ENCODE data around the gene CTRB2.
"Not testable (repeated sequence)": the region's sequence is repeated elsewhere in the genome, so short reads cannot be mapped to it uniquely, and the experiment has no call there.

The CTRB2 gene

GRCh38 chr16:75208861-75209505, 2.0 kb upstream of the CTRB2 start:
- Histone ChIP-seq H3K36me3 (ENCODE audit: control insufficient read depth, insufficient read depth, low read length) (no peaks in the 10 kb centered on the region), H3K9me3 (ENCODE audit: control insufficient read depth, insufficient read depth, low read length) (no peaks in the 10 kb centered on the region), H3K27me3 (ENCODE audit: control insufficient read depth, insufficient read depth, low read length) (no peaks in the 10 kb centered on the region), H3K4me1 (ENCODE audit: control insufficient read depth, insufficient read depth, low read length) (no peaks in the 10 kb centered on the region), H3K27ac (ENCODE audit: low read depth, low read length) (no peak overlapping the region), H3K9ac (ENCODE audit: low read depth, low read length) (no peak overlapping the region), H3K4me3 (ENCODE audit: low read depth, low read length) (no peak overlapping the region)

- Histone ChIP-seq H3K4me3 (ENCODE audit: low read depth, low read length) (no peak overlapping the region), H3K9me3 (ENCODE audit: control insufficient read depth, insufficient read depth, low read length) (no peaks in the 10 kb centered on the region), H3K9ac (ENCODE audit: low read depth, low read length) (no peak overlapping the region), H3K4me1 (ENCODE audit: control insufficient read depth, insufficient read depth, low read length) (no peaks in the 10 kb centered on the region), H3K27me3 (ENCODE audit: control insufficient read depth, insufficient read depth, low read length) (no peaks in the 10 kb centered on the region), H3K27ac (ENCODE audit: low read depth, low read length) (no peak overlapping the region), H3K36me3 (ENCODE audit: control insufficient read depth, insufficient read depth, low read length) (no peaks in the 10 kb centered on the region)
Observed at GRCh38 chr16:75208242-75208825, 1.4 kb upstream of the CTRB2 start.

- Histone ChIP-seq H3K9ac (ENCODE audit: low read depth, low read length) (no peak overlapping the region), H3K27me3 (ENCODE audit: control insufficient read depth, insufficient read depth, low read length) (no peaks in the 10 kb centered on the region), H3K36me3 (ENCODE audit: control insufficient read depth, insufficient read depth, low read length) (no peaks in the 10 kb centered on the region), H3K4me3 (ENCODE audit: low read depth, low read length) (no peak overlapping the region), H3K9me3 (ENCODE audit: control insufficient read depth, insufficient read depth, low read length) (no peaks in the 10 kb centered on the region), H3K27ac (ENCODE audit: low read depth, low read length) (no peak overlapping the region), H3K4me1 (ENCODE audit: control insufficient read depth, insufficient read depth, low read length) (no peaks in the 10 kb centered on the region)
Observed at GRCh38 chr16:75207831-75208230, 870 bp upstream of the CTRB2 start.

GRCh38 chr16:75205961-75206748, 806 bp downstream of the CTRB2 start:
- H3K4me1 ChIP-seq (ENCODE audit: control insufficient read depth, insufficient read depth, low read length); H3K9ac ChIP-seq (ENCODE audit: low read depth, low read length); H3K27ac ChIP-seq (ENCODE audit: low read depth, low read length); H3K27me3 ChIP-seq (ENCODE audit: control insufficient read depth, insufficient read depth, low read length); H3K9me3 ChIP-seq (ENCODE audit: control insufficient read depth, insufficient read depth, low read length); H3K36me3 ChIP-seq (ENCODE audit: control insufficient read depth, insufficient read depth, low read length); H3K4me3 ChIP-seq (ENCODE audit: low read depth, low read length): not testable (repeated sequence)

- H3K27ac ChIP-seq (ENCODE audit: low read depth, low read length); H3K4me1 ChIP-seq (ENCODE audit: control insufficient read depth, insufficient read depth, low read length); H3K4me3 ChIP-seq (ENCODE audit: low read depth, low read length); H3K27me3 ChIP-seq (ENCODE audit: control insufficient read depth, insufficient read depth, low read length); H3K9ac ChIP-seq (ENCODE audit: low read depth, low read length); H3K9me3 ChIP-seq (ENCODE audit: control insufficient read depth, insufficient read depth, low read length); H3K36me3 ChIP-seq (ENCODE audit: control insufficient read depth, insufficient read depth, low read length): not testable (repeated sequence)
Observed at GRCh38 chr16:75205438-75205837, 1.5 kb downstream of the CTRB2 start.

GRCh38 chr16:75204905-75205304, 2.1 kb downstream of the CTRB2 start:
- not testable (repeated sequence) for H3K4me1 ChIP-seq (ENCODE audit: control insufficient read depth, insufficient read depth, low read length); H3K27me3 ChIP-seq (ENCODE audit: control insufficient read depth, insufficient read depth, low read length); H3K9me3 ChIP-seq (ENCODE audit: control insufficient read depth, insufficient read depth, low read length); H3K4me3 ChIP-seq (ENCODE audit: low read depth, low read length); H3K36me3 ChIP-seq (ENCODE audit: control insufficient read depth, insufficient read depth, low read length); H3K27ac ChIP-seq (ENCODE audit: low read depth, low read length); H3K9ac ChIP-seq (ENCODE audit: low read depth, low read length)

GRCh38 chr16:75204410-75204758, 2.6 kb downstream of the CTRB2 start:
- Histone ChIP-seq H3K9ac (ENCODE audit: low read depth, low read length) (no peak overlapping the region), H3K27ac (ENCODE audit: low read depth, low read length) (no peak overlapping the region), H3K9me3 (ENCODE audit: control insufficient read depth, insufficient read depth, low read length) (no peaks in the 10 kb centered on the region), H3K4me1 (ENCODE audit: control insufficient read depth, insufficient read depth, low read length) (no peaks in the 10 kb centered on the region), H3K27me3 (ENCODE audit: control insufficient read depth, insufficient read depth, low read length) (no peaks in the 10 kb centered on the region), H3K4me3 (ENCODE audit: low read depth, low read length) (no peak overlapping the region), H3K36me3 (ENCODE audit: control insufficient read depth, insufficient read depth, low read length) (no peaks in the 10 kb centered on the region)

- Histone ChIP-seq H3K4me3 (ENCODE audit: low read depth, low read length) (no peak overlapping the region), H3K9me3 (ENCODE audit: control insufficient read depth, insufficient read depth, low read length) (no peaks in the 10 kb centered on the region), H3K4me1 (ENCODE audit: control insufficient read depth, insufficient read depth, low read length) (no peaks in the 10 kb centered on the region), H3K27me3 (ENCODE audit: control insufficient read depth, insufficient read depth, low read length) (no peaks in the 10 kb centered on the region), H3K27ac (ENCODE audit: low read depth, low read length) (no peak overlapping the region), H3K36me3 (ENCODE audit: control insufficient read depth, insufficient read depth, low read length) (no peaks in the 10 kb centered on the region), H3K9ac (ENCODE audit: low read depth, low read length) (no peak overlapping the region)
Observed at GRCh38 chr16:75203667-75204409, 3.1 kb downstream of the CTRB2 start.

- Histone ChIP-seq H3K9ac (ENCODE audit: low read depth, low read length) (no peak overlapping the region), H3K27me3 (ENCODE audit: control insufficient read depth, insufficient read depth, low read length) (no peaks in the 10 kb centered on the region), H3K4me1 (ENCODE audit: control insufficient read depth, insufficient read depth, low read length) (no peaks in the 10 kb centered on the region), H3K9me3 (ENCODE audit: control insufficient read depth, insufficient read depth, low read length) (no peaks in the 10 kb centered on the region), H3K4me3 (ENCODE audit: low read depth, low read length) (no peak overlapping the region), H3K36me3 (ENCODE audit: control insufficient read depth, insufficient read depth, low read length) (no peaks in the 10 kb centered on the region), H3K27ac (ENCODE audit: low read depth, low read length) (no peak overlapping the region)
Observed at GRCh38 chr16:75203096-75203495, 3.9 kb downstream of the CTRB2 start.

GRCh38 chr16:75202069-75202590, 4.8 kb downstream of the CTRB2 start:
- Histone ChIP-seq H3K9ac (ENCODE audit: low read depth, low read length) (no peak overlapping the region), H3K27me3 (ENCODE audit: control insufficient read depth, insufficient read depth, low read length) (no peaks in the 10 kb centered on the region), H3K4me3 (ENCODE audit: low read depth, low read length) (no peak overlapping the region), H3K9me3 (ENCODE audit: control insufficient read depth, insufficient read depth, low read length) (no peaks in the 10 kb centered on the region), H3K36me3 (ENCODE audit: control insufficient read depth, insufficient read depth, low read length) (no peaks in the 10 kb centered on the region), H3K4me1 (ENCODE audit: control insufficient read depth, insufficient read depth, low read length) (no peaks in the 10 kb centered on the region), H3K27ac (ENCODE audit: low read depth, low read length) (no peak overlapping the region)
